ENCODE data around the gene HCFC1R1.

GRCh38 chr16:3015865-3016521, 7.7 kb downstream of the HCFC1R1 start:
- TF ChIP-seq, protein P1, sequence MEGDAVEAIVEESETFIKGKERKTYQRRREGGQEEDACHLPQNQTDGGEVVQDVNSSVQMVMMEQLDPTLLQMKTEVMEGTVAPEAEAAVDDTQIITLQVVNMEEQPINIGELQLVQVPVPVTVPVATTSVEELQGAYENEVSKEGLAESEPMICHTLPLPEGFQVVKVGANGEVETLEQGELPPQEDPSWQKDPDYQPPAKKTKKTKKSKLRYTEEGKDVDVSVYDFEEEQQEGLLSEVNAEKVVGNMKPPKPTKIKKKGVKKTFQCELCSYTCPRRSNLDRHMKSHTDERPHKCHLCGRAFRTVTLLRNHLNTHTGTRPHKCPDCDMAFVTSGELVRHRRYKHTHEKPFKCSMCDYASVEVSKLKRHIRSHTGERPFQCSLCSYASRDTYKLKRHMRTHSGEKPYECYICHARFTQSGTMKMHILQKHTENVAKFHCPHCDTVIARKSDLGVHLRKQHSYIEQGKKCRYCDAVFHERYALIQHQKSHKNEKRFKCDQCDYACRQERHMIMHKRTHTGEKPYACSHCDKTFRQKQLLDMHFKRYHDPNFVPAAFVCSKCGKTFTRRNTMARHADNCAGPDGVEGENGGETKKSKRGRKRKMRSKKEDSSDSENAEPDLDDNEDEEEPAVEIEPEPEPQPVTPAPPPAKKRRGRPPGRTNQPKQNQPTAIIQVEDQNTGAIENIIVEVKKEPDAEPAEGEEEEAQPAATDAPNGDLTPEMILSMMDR (IDR thresholded peaks at IDR 0.05) = no peak
- no peak for TF ChIP-seq POLR2A (IDR thresholded peaks at IDR 0.05)
